MM.1S (cell line): Measurements from ENCODE around the gene KRTAP10-4.

Experiments used
- CTCF ChIP-seq: fragments of 300-600 bp; sonication (generic); IDR thresholded peaks from 2 replicates; pipeline ENCODE4 v1.5.1; 2016; ENCODE audit warnings: antibody characterized with exemption, low read length, mixed read lengths
- EZH2 ChIP-seq: fragments of 300-600 bp; sonication (generic); optimal IDR thresholded peaks from 2 replicates; pipeline ENCODE3; 2017; ENCODE audit warnings: low read depth, mild to moderate bottlenecking, antibody characterized with exemption, low read length, mixed read lengths
- EZH2phosphoT487 ChIP-seq: fragments of 300-600 bp; sonication (generic); IDR thresholded peaks from 2 replicates; pipeline ENCODE4 v1.6.1; 2018; ENCODE audit warnings: antibody characterized with exemption, low read length

GRCh38 chr21:44615911-44616590 lies 42.5 kb downstream of the KRTAP10-4 start:
- TF ChIP-seq EZH2phosphoT487 = no peak
- TF ChIP-seq CTCF = no peak
- TF ChIP-seq EZH2 = no peak
